ENCODE measurements around the gene STX18. TPM values are rescaled to one million over a fixed set of nuclear protein-coding genes. Genes with fewer than 3 reads are reported as not detected.

STX18 gene
- total RNA-seq, 1 experiment from 2014 or later = 23.4 TPM

GRCh38 chr4:4440333-4441061, 101.4 kb downstream of the STX18 start:
- no peak for DNase-seq (ENCODE audit: low read depth)

- no peak for DNase-seq (ENCODE audit: low read depth)
Measured at GRCh38 chr4:4439782-4440181, 102.1 kb downstream of the STX18 start.

- no peak for DNase-seq (ENCODE audit: low read depth)
Measured at GRCh38 chr4:4438891-4439290, 103.0 kb downstream of the STX18 start.

- DNase-seq (ENCODE audit: low read depth) = no peak
Measured at GRCh38 chr4:4437798-4438470, 103.9 kb downstream of the STX18 start.

- no peak for DNase-seq (ENCODE audit: low read depth)
Measured at GRCh38 chr4:4436244-4436823, 105.5 kb downstream of the STX18 start.

- DNase-seq (ENCODE audit: low read depth) = no peak
Measured at GRCh38 chr4:4433941-4434340, 107.9 kb downstream of the STX18 start.

- DNase-seq (ENCODE audit: low read depth) = no peak
Measured at GRCh38 chr4:4432341-4433125, 109.3 kb downstream of the STX18 start.

GRCh38 chr4:4430492-4431195, 111.2 kb downstream of the STX18 start:
- DNase-seq (ENCODE audit: low read depth) = peak; percentile 81

- no peak for DNase-seq (ENCODE audit: low read depth)
Measured at GRCh38 chr4:4428966-4429875, 112.6 kb downstream of the STX18 start.

GRCh38 chr4:4427886-4428285, 114.0 kb downstream of the STX18 start:
- DNase-seq (ENCODE audit: low read depth) = no peak

GRCh38 chr4:4427121-4427870, 114.6 kb downstream of the STX18 start:
- peak; percentile 36 for DNase-seq (ENCODE audit: low read depth)

GRCh38 chr4:4426511-4427120, 115.2 kb downstream of the STX18 start:
- no peak for DNase-seq (ENCODE audit: low read depth)

- no peak for DNase-seq (ENCODE audit: low read depth)
Measured at GRCh38 chr4:4425696-4426095, 116.2 kb downstream of the STX18 start.

GRCh38 chr4:4425119-4425690, 116.6 kb downstream of the STX18 start:
- no peak for DNase-seq (ENCODE audit: low read depth)

- no peak for DNase-seq (ENCODE audit: low read depth)
Measured at GRCh38 chr4:4424499-4425115, 117.2 kb downstream of the STX18 start.

GRCh38 chr4:4423706-4424498, 117.9 kb downstream of the STX18 start:
- no peak for DNase-seq (ENCODE audit: low read depth)

GRCh38 chr4:4422856-4423499, 118.9 kb downstream of the STX18 start:
- DNase-seq (ENCODE audit: low read depth) = no peak

All from HT1080 (cell line).